HepG2 (cell line): ENCODE measurements around the gene NUDT8. TPM values are rescaled to one million over a fixed set of nuclear protein-coding genes. Genes with fewer than 3 reads are reported as not detected.
A peak's percentile ranks its signal among the peaks of the same experiment; 100 is the strongest.

ENCODE experiments used
- ATAC-seq: fragments of 200-7000 bp; cut with Tn5 transposase; 3 replicates; pipeline ENCODE4 v1.9.1; 2020; ENCODE audit warnings: mild to moderate bottlenecking, moderate library complexity
- BruUV-seq: library from RNA; stranded (reverse); fragments of 400-500 nt; replicated peaks from 2 replicates; lab custom pipeline; 2021; lab: Mats Ljungman, UMichigan
- CTCF ChIA-PET: fragments of 300-600 bp; formaldehyde crosslinking; extraction: SDS; loops from one replicate; lab custom pipeline; 2021; ENCODE audit warnings: low total read pairs, inconsistent platforms, low intra/inter-chr PET ratio; lab: Yijun Ruan, JAX
- POLR2A ChIA-PET: fragments of 350-600 bp; sonication (Branson Sonifier 250); formaldehyde crosslinking; loops from one replicate; lab custom pipeline; 2020; ENCODE audit warnings: antibody characterized with exemption, inconsistent platforms; lab: Yijun Ruan, JAX
- DNase-seq: peaks from one replicate; pipeline ENCODE4 v3.0.0-alpha.2; 2015; ENCODE audit warnings: low spot score
- FAIRE-seq: peaks from 3 replicates; lab custom pipeline; 2011; peaks lifted over from hg19 to GRCh38; lab: Jason Lieb, UNC
- H2AFZ ChIP-seq: one replicate; pipeline ENCODE4 v1.6.1; 2011; ENCODE audit warnings: low read length, inconsistent platforms
- H3K27ac ChIP-seq: fragments of 300-600 bp; 3 replicates; pipeline ENCODE4 v1.8.0; 2011; ENCODE audit warnings: mixed run types, mild to moderate bottlenecking, mixed read lengths, low read length, inconsistent platforms; ENCODE audit not compliant: insufficient read depth; ENCODE audit errors: extremely low read length
- H3K27me3 ChIP-seq, 2 experiments: fragments of 200-600 bp in 1 of 2; 2 replicates in 1 of 2; 3 replicates in 1 of 2; pipeline versions ENCODE4 v1.6.0 to v1.8.0; 2011; ENCODE audit warnings: low read length in 2 of 2, mild to moderate bottlenecking in 2 of 2, moderate library complexity in 2 of 2, inconsistent platforms in 1 of 2; ENCODE audit not compliant: insufficient read depth in 2 of 2, control insufficient read depth in 1 of 2
- H3K36me3 ChIP-seq, 2 experiments: fragments of 200-600 bp in 1 of 2; replicated peaks in 1 of 2; 2 replicates in 1 of 2; 3 replicates in 1 of 2; pipeline versions ENCODE4 v1.5.1 to v1.8.0; 2011; ENCODE audit warnings: low read length in 2 of 2, inconsistent platforms in 1 of 2; ENCODE audit not compliant: insufficient read depth in 2 of 2, control insufficient read depth in 1 of 2
- H3K4me1 ChIP-seq: 2 replicates; pipeline ENCODE4 v1.5.1; 2012; ENCODE audit warnings: low read length, inconsistent platforms; ENCODE audit not compliant: insufficient read depth
- H3K4me2 ChIP-seq: 2 replicates; pipeline ENCODE4 v1.6.0; 2011; ENCODE audit warnings: low read depth, low read length, inconsistent platforms
- H3K4me3 ChIP-seq, 3 experiments: fragments of 200-600 bp in 1 of 3; sonication (generic), shearing (Covaris generic) in 1 of 3; replicated peaks in 1 of 3; 2 replicates each; pipeline ENCODE4 v1.5.1; 2011 to 2016; ENCODE audit warnings: low read length in 3 of 3, inconsistent platforms in 2 of 3, low read depth in 2 of 3, mild to moderate bottlenecking in 2 of 3, control low read depth in 1 of 3, mixed read lengths in 1 of 3; ENCODE audit not compliant: insufficient read depth in 1 of 3
- H3K79me2 ChIP-seq: one replicate; pipeline ENCODE4 v1.6.1; 2011; ENCODE audit warnings: low read length, inconsistent platforms; ENCODE audit not compliant: insufficient read depth
- H3K9ac ChIP-seq: 2 replicates; pipeline ENCODE4 v1.6.0; 2011; ENCODE audit warnings: mild to moderate bottlenecking, low read depth, low read length, inconsistent platforms; ENCODE audit not compliant: insufficient read depth
- H3K9me3 ChIP-seq: 2 replicates; pipeline ENCODE4 v1.5.1; 2012; ENCODE audit warnings: mild to moderate bottlenecking, low read length
- H4K20me1 ChIP-seq: 2 replicates; pipeline ENCODE4 v1.6.0; 2011; ENCODE audit warnings: inconsistent platforms, mild to moderate bottlenecking, low read length, moderate library complexity; ENCODE audit not compliant: insufficient read depth
- CREB1 ChIP-seq, 2 experiments: fragments of 450-650 bp in 1 of 2; IDR thresholded peaks; 2 replicates each; pipeline ENCODE4 v1.6.1; 2016 to 2017; ENCODE audit warnings: control low read depth in 1 of 2, mild to moderate bottlenecking in 1 of 2, missing compliant biosample characterization in 1 of 2, missing genetic modification characterization in 1 of 2
- DNMT1 ChIP-seq: sonication (generic); formaldehyde crosslinking; IDR thresholded peaks from 2 replicates; pipeline ENCODE4 v1.5.1; 2020; ENCODE audit warnings: mild to moderate bottlenecking, missing genetic modification reagents
- FOXO1 ChIP-seq: sonication (generic); formaldehyde crosslinking; IDR thresholded peaks from 2 replicates; pipeline ENCODE4 v1.4.0; 2020; ENCODE audit warnings: missing genetic modification reagents
- GMEB2 ChIP-seq: IDR thresholded peaks from 2 replicates; pipeline ENCODE4 v1.6.1; 2016; ENCODE audit warnings: missing biosample characterization, missing genetic modification reagents, low read depth
- HOXD1 ChIP-seq: sonication (generic); formaldehyde crosslinking; IDR thresholded peaks from 2 replicates; pipeline ENCODE4 v1.5.0; 2020; ENCODE audit warnings: missing genetic modification reagents
- IKZF5 ChIP-seq: IDR thresholded peaks from 2 replicates; pipeline ENCODE4 v1.6.1; 2018; ENCODE audit warnings: missing genetic modification reagents, mild to moderate bottlenecking, missing compliant biosample characterization
- MTA1 ChIP-seq: sonication (generic); formaldehyde crosslinking; IDR thresholded peaks from 2 replicates; pipeline ENCODE4 v1.4.0; 2020; ENCODE audit warnings: missing genetic modification reagents, mild to moderate bottlenecking, borderline replicate concordance
- NFYB ChIP-seq: sonication (generic); formaldehyde crosslinking; IDR thresholded peaks from 2 replicates; pipeline ENCODE4 v1.4.0; 2020; ENCODE audit warnings: missing genetic modification reagents
- NR2F2 ChIP-seq: IDR thresholded peaks from 2 replicates; pipeline ENCODE4 v1.6.1; 2012; ENCODE audit warnings: low read depth, inconsistent platforms, borderline replicate concordance
- SIN3B ChIP-seq: fragments of 150-350 bp; IDR thresholded peaks from 2 replicates; pipeline ENCODE4 v1.6.1; 2014; ENCODE audit warnings: low read length
- SMARCE1 ChIP-seq: fragments of 450-650 bp; IDR thresholded peaks from 2 replicates; pipeline ENCODE4 v1.6.1; 2017; ENCODE audit warnings: borderline replicate concordance
- TEAD3 ChIP-seq: optimal IDR thresholded peaks from 2 replicates; pipeline ENCODE3; 2016; ENCODE audit warnings: borderline replicate concordance
- ZNF788 ChIP-seq: sonication (generic); formaldehyde crosslinking; IDR thresholded peaks from 2 replicates; pipeline ENCODE4 v1.5.0; 2020; ENCODE audit warnings: mild to moderate bottlenecking, missing genetic modification reagents, borderline replicate concordance
- WGBS: methylation state at CpG from one replicate; pipeline ENCODE4 v1.1.6; 2017; ENCODE audit warnings: low lambda C conversion rate; 5-methylcytosine and 5-hydroxymethylcytosine counted together
- in situ Hi-C: cut with HindIII; loops from 2 replicates; pipeline ENCODE4 v1.10.0; 2017; ENCODE audit warnings: low pct_unique_long_range_greater_than_20kb; ENCODE audit not compliant: extremely low pct_ligation_motif_present
- intact Hi-C: fragments of 100-400 bp; cut with micrococcal nuclease; formaldehyde crosslinking; loops from one replicate; pipeline ENCODE4 v1.10.0; 2022; ENCODE audit not compliant: unreplicated experiment
- polyA plus RNA-seq, 8 experiments: library from polyadenylated mRNA; depleted of rRNA in 3 of 8; stranded (reverse) in 7 of 8; unstranded in 1 of 8; fragments of >200 nt; fragmentation: Illumina TruSeq in 4 of 8; extraction: Trizol in 4 of 8; gene quantifications; 2 replicates each; pipeline versions ENCODE4 v1.2.1 to v1.2.3, GENCODE V29; 2011 to 2016; ENCODE audit warnings: low read depth in 4 of 8, missing spikeins in 1 of 8, mixed read lengths in 1 of 8; ENCODE audit not compliant: insufficient read depth in 1 of 8
- total RNA-seq, 5 experiments: library from RNA; depleted of rRNA; stranded (reverse); fragments of >200 nt; fragmentation: Illumina TruSeq; extraction: Trizol; gene quantifications; 2 replicates each; pipeline ENCODE4 v1.2.3, GENCODE V29; 2016; ENCODE audit warnings: low read depth in 1 of 5

NUDT8 gene
- total and polyA plus RNA-seq, 2 of the 13 experiments (the other 11 are each of a cell fraction or from before 2014, with no cell fraction given): 6.7 to 25.8 TPM

- ChIA-PET POLR2A (interaction anchor here (2.9 to 3.2 kb wide), 2 partner anchors 22 to 38 kb away, joined by 7 to 25 read pairs; partner anchors contain the start of gene NUDT8), CTCF (no interaction called here)
- H3K9ac ChIP-seq: no peak overlapping the region
- in situ Hi-C loops (loop anchor here (25.0 kb wide), 1 partner anchor 135 kb away; no protein-coding TSS in a partner anchor), intact Hi-C loops (no loop called here)
- WGBS: 18% methylated on average over 13 of the region's 13 CpGs
- H3K4me3 ChIP-seq: no peak overlapping the region
- no peaks in the 10 kb centered on the region for H4K20me1 ChIP-seq
- H3K4me2 ChIP-seq: peak overlapping the region; percentile 40
- no peaks in the 10 kb centered on the region for H3K27me3 ChIP-seq
- H3K79me2 ChIP-seq: no peaks in the 10 kb centered on the region
- peaks cover 5% of the 10 kb centered on the region; the same call in 1 of the 2 replicates for H3K9me3 ChIP-seq
- FAIRE-seq (no peak), DNase-seq (no peak), ATAC-seq (no peak)
- H3K36me3 ChIP-seq: no peaks in the 10 kb centered on the region
- no TSS peak for BruUV-seq
- H3K27ac ChIP-seq: no peak overlapping the region
- TF ChIP-seq SIN3B: no peak
- TF ChIP-seq CREB1 (IDR thresholded peaks at IDR 0.05): 0 out of 2 replicates have a peak, but pooled peaks have one; percentile 23
- TF ChIP-seq CREB1 (CRISPR knock-in tag; IDR thresholded peaks at IDR 0.05): no peak
- H3K4me1 ChIP-seq: peaks cover 29% of the 10 kb centered on the region
- no peak overlapping the region for H2AFZ ChIP-seq
Measured at GRCh38 chr11:67651976-67652781, 22.4 kb upstream of the NUDT8 start.

- DNase-seq (no peak), ATAC-seq (no peak), FAIRE-seq (no peak)
- Histone ChIP-seq H3K27me3 (no peaks in the 10 kb centered on the region), H4K20me1 (no peaks in the 10 kb centered on the region), H3K27ac (no peak overlapping the region), H3K4me2 (peak overlapping the region; percentile 65), H3K4me1 (peaks cover 26% of the 10 kb centered on the region), H3K36me3 (no peaks in the 10 kb centered on the region), H3K9ac (peak overlapping the region; percentile 18; the same call in 1 of the 2 replicates), H2AFZ (no peak overlapping the region), H3K9me3 (no peaks in the 10 kb centered on the region), H3K4me3 (peak overlapping the region; percentile 51 to 64 (median 58)), H3K79me2 (no peaks in the 10 kb centered on the region)
- CTCF ChIA-PET: no interaction called here
- BruUV-seq: TSS peak; percentile 65
- intact Hi-C loops (no loop called here), in situ Hi-C loops (loop anchor here (25.0 kb wide), 1 partner anchor 137 kb away; no protein-coding TSS in a partner anchor)
- WGBS: 71% methylated on average over 22 of the region's 22 CpGs
- POLR2A ChIA-PET: interaction anchor here (0.8 to 3.2 kb wide), 7 partner anchors 17 to 184 kb away, joined by 3 to 27 read pairs (median 7); partner anchors contain the start of gene NUDT8
- TF ChIP-seq TEAD3 (peak; percentile 31), IKZF5 (CRISPR knock-in tag) (no peak), SMARCE1 (no peak), DNMT1 (CRISPR knock-in tag) (peak; percentile 86; the same call in 1 of the 2 replicates), FOXO1 (CRISPR knock-in tag) (no peak), ZNF788 (CRISPR knock-in tag) (peak; percentile 50), NFYB (CRISPR knock-in tag) (no peak), GMEB2 (CRISPR knock-in tag) (no peak), NR2F2 (0 out of 2 replicates have a peak, but pooled peaks have one; percentile 7), MTA1 (CRISPR knock-in tag) (0 out of 2 replicates have a peak, but pooled peaks have one; percentile 21), HOXD1 (no peak)
Measured at GRCh38 chr11:67649634-67650510, 20.1 kb upstream of the NUDT8 start.
